Measurements from ENCODE around the gene PRDX5. TPM values are rescaled to one million over a fixed set of nuclear protein-coding genes. Genes with fewer than 3 reads are reported as not detected.
"Not testable (repeated sequence)": the region's sequence is repeated elsewhere in the genome, so short reads cannot be mapped to it uniquely, and the experiment has no call there.

The PRDX5 gene
- total RNA-seq, 2 experiments from 2014 or later = 103 to 105 TPM

DNA sequence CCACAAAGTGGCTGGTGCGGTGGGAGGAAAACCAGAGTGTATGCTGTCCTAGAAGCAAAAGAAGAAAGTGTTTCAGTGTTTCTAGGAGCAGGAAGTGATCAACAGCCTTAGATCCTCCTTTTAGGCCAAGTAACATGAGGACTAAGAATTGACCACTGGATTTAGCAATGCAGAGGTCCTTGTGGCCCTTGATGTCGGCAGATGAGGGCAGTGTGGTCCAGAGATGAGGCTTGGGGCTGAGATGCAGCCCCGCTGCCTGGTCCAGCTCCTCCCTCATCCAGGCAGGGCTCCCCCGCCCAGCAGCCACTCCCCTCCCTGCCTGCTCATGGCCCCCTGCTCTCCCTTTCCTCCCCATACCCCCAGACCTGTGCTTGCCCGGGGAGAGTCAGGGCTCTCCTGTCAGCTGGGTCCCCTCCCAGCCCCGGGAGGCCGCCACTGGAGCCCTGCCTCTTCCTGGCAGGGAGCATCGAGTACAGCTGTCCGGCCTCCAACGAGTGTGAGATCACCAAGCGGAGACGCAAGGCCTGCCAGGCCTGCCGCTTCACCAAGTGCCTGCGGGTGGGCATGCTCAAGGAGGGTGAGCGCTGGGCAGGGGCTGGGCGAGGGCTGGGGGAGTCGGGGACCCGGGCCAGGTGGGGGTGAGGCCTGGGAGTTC lies 4.3 kb upstream of the PRDX5 start:
- Mint-ChIP-seq H3K9me3 (no peaks in the 10 kb centered on the region), H3K4me1 (ENCODE audit: low read depth) (peaks cover 32% of the 10 kb centered on the region), H3K27me3 (no peaks in the 10 kb centered on the region), H3K4me3 (no peak overlapping the region), H3K27ac (peak overlapping the region; percentile 71), H3K36me3 (ENCODE audit: low read depth) (peaks cover 40% of the 10 kb centered on the region)
- TF ChIP-seq, protein P1, sequence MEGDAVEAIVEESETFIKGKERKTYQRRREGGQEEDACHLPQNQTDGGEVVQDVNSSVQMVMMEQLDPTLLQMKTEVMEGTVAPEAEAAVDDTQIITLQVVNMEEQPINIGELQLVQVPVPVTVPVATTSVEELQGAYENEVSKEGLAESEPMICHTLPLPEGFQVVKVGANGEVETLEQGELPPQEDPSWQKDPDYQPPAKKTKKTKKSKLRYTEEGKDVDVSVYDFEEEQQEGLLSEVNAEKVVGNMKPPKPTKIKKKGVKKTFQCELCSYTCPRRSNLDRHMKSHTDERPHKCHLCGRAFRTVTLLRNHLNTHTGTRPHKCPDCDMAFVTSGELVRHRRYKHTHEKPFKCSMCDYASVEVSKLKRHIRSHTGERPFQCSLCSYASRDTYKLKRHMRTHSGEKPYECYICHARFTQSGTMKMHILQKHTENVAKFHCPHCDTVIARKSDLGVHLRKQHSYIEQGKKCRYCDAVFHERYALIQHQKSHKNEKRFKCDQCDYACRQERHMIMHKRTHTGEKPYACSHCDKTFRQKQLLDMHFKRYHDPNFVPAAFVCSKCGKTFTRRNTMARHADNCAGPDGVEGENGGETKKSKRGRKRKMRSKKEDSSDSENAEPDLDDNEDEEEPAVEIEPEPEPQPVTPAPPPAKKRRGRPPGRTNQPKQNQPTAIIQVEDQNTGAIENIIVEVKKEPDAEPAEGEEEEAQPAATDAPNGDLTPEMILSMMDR (IDR thresholded peaks at IDR 0.05) = no peak
- DNase-seq (no peak), ATAC-seq (no peak)
- intact Hi-C loops (cut with micrococcal nuclease) = no loop called here
- ChIA-PET CTCF (no interaction called here), POLR2A (interaction anchor here (0.6 to 1.4 kb wide), 2 partner anchors 10 to 28 kb away, joined by 4 read pairs; no protein-coding TSS in a partner anchor)

- Mint-ChIP-seq H3K27me3 (no peaks in the 10 kb centered on the region), H3K4me3 (no peak overlapping the region), H3K36me3 (ENCODE audit: low read depth) (peaks cover 43% of the 10 kb centered on the region), H3K4me1 (ENCODE audit: low read depth) (peaks cover 36% of the 10 kb centered on the region), H3K9me3 (no peaks in the 10 kb centered on the region), H3K27ac (peak overlapping the region; percentile 36)
- no peak for ATAC-seq
- intact Hi-C loops (cut with micrococcal nuclease) = no loop called here
- ChIA-PET CTCF (no interaction called here), POLR2A (no interaction called here)
- TF ChIP-seq, protein P1 (IDR thresholded peaks at IDR 0.05) = no peak
- DNase-seq = no peak
Measured at GRCh38 chr11:64314146-64314804, 3.6 kb upstream of the PRDX5 start.

GRCh38 chr11:64314805-64315561 lies 2.9 kb upstream of the PRDX5 start:
- Mint-ChIP-seq H3K27me3 (no peaks in the 10 kb centered on the region), H3K4me3 (peak overlapping the region; percentile 15), H3K36me3 (ENCODE audit: low read depth) (peaks cover 43% of the 10 kb centered on the region), H3K9me3 (no peaks in the 10 kb centered on the region), H3K4me1 (ENCODE audit: low read depth) (peaks cover 32% of the 10 kb centered on the region), H3K27ac (peak overlapping the region; percentile 42)
- POLR2A ChIA-PET = interaction anchor here (3.6 kb wide), 1 partner anchor 9 kb away, joined by 35 read pairs; the partner anchor contains the start of gene ESRRA
- intact Hi-C loops (cut with micrococcal nuclease) = no loop called here
- no peak for ATAC-seq
- no peak for DNase-seq
- TF ChIP-seq, protein P1 (IDR thresholded peaks at IDR 0.05) = no peak
- CTCF ChIA-PET = no interaction called here

GRCh38 chr11:64315667-64316526 lies 2.0 kb upstream of the PRDX5 start:
- H3K27ac Mint-ChIP-seq = peak overlapping the region; percentile 100
- intact Hi-C loops (cut with micrococcal nuclease); H3K27me3 Mint-ChIP-seq; H3K9me3 Mint-ChIP-seq; ATAC-seq; DNase-seq: not testable (repeated sequence)
- CTCF ChIA-PET = interaction anchor here (2.2 to 4.6 kb wide), 4 partner anchors 11 to 112 kb away, joined by 11 to 75 read pairs (median 21); partner anchors contain the start of genes ESRRA and FERMT3
- H3K36me3 Mint-ChIP-seq (ENCODE audit: low read depth) = peaks cover 44% of the 10 kb centered on the region
- POLR2A ChIA-PET = interaction anchor here (0.6 to 4.1 kb wide), 10 partner anchors 10 to 108 kb away, joined by 3 to 35 read pairs (median 4); partner anchors contain the start of genes BAD, CCDC88B and ESRRA
- peaks cover 32% of the 10 kb centered on the region for H3K4me1 Mint-ChIP-seq (ENCODE audit: low read depth)
- peak overlapping the region; percentile 94 for H3K4me3 Mint-ChIP-seq
